Activated T-cell treated with anti-CD3 and anti-CD28 coated beads, Interleukin-2, amount 50 U/mL, for 1 hour (primary cell): ENCODE results near the gene RS1.

Source experiments
- DNase-seq: peaks from one replicate; pipeline ENCODE4 v3.0.0-alpha.2; 2020

RS1 gene

DNA sequence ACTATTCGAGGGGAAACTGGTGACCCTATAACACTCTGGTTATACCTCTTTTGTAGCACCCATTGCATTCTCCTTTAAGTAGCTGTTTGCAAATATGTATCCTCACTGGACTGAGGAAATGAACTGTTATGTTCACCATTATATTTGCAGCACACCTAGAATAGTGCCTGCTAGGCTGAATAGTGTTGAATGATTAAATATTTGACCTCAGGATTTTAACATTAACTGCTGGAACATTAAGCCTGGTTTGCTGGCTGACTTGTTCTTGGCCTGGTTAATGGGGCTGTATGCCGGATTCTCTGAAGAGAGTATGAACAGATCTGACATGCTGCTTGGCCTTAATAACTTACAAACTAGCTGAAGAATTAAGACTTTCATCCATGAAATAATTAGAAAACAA lies 80.1 kb downstream of the RS1 start:
- DNase-seq, result no peak
